Thyroid gland (tissue), 4 donors: ENCODE measurements around the gene L3MBTL4.

ENCODE experiments used
- CTCF ChIP-seq, 6 experiments: fragments of 200-600 bp in 3 of 6; fragments of 450-650 bp in 3 of 6; sonication (generic) in 3 of 6; IDR thresholded peaks; one replicate each; pipeline ENCODE4 v1.5.1; 2016 to 2019; ENCODE audit warnings: antibody characterized with exemption in 6 of 6, mild to moderate bottlenecking in 2 of 6, inconsistent platforms in 1 of 6, moderate library complexity in 1 of 6
- POLR2A ChIP-seq, 2 donors: fragments of 450-650 bp; IDR thresholded peaks; one replicate each; pipeline ENCODE4 v1.6.1; 2017; ENCODE audit warnings: antibody characterized with exemption in 2 of 2, mild to moderate bottlenecking in 2 of 2, moderate library complexity in 1 of 2

GRCh38 chr18:6004119-6004518 is 410.6 kb downstream of the L3MBTL4 start:
- TF ChIP-seq CTCF (IDR thresholded peaks at IDR 0.05) (no peak), POLR2A (IDR thresholded peaks at IDR 0.05) (no peak)
